ENCODE data around the gene CALCOCO1.

DNA sequence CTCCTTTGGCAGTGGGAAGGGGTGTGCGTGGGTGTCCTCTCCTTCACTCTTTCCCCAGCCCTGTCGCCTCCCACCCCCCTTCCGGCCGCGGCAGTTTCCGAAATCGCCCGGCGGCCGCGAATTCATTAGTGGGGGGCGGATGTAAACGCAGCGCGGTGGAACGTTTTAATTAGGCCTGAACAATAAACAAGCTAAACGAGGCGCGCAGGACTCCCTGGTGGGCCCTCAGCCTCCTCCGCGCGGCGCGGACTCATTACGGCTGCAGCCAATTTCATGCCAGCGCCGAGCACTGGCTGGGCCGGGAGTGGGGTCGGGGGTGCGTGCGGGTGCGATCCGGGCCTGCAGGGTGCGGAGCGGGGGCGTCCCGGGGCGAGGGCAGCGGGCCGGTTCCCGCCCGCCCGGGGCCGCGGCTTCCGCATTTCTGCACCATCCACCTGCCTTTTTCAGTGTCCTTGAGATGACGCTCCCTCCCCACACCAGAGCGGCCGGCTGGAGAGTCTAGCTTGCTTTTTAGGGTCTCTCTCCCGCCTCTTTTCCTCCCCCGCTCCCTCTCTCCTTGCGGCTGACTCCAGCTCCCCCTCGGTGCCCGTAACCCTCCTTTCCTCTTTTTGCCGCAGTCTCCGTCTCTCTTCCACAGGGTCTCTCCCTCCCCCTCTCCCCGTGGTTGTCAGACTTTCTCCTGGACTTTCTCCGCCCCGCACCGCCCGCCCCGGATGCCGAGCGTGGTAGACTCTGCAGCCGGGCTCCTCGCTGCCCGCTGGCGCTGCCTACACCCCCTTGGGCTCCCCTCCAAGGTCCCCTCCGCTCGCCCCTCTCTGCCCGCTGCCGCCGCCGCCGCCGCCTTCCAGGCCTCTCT lies 24.3 kb upstream of the CALCOCO1 start, which contains the start of gene CISTR:
- TF ChIP-seq, protein P1, sequence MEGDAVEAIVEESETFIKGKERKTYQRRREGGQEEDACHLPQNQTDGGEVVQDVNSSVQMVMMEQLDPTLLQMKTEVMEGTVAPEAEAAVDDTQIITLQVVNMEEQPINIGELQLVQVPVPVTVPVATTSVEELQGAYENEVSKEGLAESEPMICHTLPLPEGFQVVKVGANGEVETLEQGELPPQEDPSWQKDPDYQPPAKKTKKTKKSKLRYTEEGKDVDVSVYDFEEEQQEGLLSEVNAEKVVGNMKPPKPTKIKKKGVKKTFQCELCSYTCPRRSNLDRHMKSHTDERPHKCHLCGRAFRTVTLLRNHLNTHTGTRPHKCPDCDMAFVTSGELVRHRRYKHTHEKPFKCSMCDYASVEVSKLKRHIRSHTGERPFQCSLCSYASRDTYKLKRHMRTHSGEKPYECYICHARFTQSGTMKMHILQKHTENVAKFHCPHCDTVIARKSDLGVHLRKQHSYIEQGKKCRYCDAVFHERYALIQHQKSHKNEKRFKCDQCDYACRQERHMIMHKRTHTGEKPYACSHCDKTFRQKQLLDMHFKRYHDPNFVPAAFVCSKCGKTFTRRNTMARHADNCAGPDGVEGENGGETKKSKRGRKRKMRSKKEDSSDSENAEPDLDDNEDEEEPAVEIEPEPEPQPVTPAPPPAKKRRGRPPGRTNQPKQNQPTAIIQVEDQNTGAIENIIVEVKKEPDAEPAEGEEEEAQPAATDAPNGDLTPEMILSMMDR (IDR thresholded peaks at IDR 0.05), result no peak
- no peak for TF ChIP-seq EP300 (IDR thresholded peaks at IDR 0.05)
- no peak for TF ChIP-seq POLR2A (IDR thresholded peaks at IDR 0.05)
